Choroid plexus epithelial cell (primary cell): ENCODE data around the gene TMPRSS15.
"Not testable (repeated sequence)": the region's sequence is repeated elsewhere in the genome, so short reads cannot be mapped to it uniquely, and the experiment has no call there.

ENCODE experiments used
- DNase-seq: peaks from one replicate; pipeline ENCODE4 v3.0.0-alpha.2; 2010; ENCODE audit warnings: low read depth
- H3K4me3 ChIP-seq: 2 replicates; pipeline ENCODE4 v1.5.1; 2011; ENCODE audit warnings: low read depth, mild to moderate bottlenecking, control low read depth, low read length, moderate library complexity
- TF ChIP-seq, protein P1 (sequence below): conservative IDR thresholded peaks from 2 replicates; pipeline ENCODE4 v1.5.1; 2011; ENCODE audit warnings: low read depth, mild to moderate bottlenecking, control low read depth, inconsistent platforms, low read length, moderate library complexity

TMPRSS15 gene

DNA sequence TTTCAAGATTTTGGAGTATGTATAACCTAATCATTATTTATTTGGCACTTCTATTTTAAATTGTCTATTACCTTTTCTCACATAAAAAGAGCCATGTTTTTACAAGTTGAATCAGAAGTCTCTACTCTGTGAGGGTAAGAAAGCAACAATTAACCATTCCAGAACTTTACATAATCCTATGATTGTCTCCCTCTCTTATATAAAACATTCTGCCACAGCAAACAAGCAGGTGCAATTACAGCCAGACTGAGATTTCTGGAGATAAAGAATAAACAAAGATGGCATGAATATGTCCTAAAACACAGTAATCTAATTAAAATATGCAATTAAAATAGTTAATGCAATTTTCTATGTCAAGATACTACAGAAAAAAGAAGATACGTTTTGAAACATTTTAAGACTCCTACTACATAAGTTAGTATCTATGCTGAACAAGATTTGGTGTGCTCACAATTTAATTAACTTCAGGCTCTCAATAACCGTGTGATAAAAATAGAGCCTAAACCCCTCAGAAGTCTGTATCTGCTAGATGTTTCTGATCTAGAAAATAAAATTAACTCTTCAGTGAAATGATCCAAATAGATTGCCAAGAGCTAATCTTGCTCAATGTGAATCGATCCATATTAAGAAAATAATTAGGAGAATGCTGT lies 13.7 kb upstream of the TMPRSS15 start:
- TF ChIP-seq, protein P1, sequence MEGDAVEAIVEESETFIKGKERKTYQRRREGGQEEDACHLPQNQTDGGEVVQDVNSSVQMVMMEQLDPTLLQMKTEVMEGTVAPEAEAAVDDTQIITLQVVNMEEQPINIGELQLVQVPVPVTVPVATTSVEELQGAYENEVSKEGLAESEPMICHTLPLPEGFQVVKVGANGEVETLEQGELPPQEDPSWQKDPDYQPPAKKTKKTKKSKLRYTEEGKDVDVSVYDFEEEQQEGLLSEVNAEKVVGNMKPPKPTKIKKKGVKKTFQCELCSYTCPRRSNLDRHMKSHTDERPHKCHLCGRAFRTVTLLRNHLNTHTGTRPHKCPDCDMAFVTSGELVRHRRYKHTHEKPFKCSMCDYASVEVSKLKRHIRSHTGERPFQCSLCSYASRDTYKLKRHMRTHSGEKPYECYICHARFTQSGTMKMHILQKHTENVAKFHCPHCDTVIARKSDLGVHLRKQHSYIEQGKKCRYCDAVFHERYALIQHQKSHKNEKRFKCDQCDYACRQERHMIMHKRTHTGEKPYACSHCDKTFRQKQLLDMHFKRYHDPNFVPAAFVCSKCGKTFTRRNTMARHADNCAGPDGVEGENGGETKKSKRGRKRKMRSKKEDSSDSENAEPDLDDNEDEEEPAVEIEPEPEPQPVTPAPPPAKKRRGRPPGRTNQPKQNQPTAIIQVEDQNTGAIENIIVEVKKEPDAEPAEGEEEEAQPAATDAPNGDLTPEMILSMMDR: no peak
- H3K4me3 ChIP-seq: no peak overlapping the region
- no peak for DNase-seq

GRCh38 chr21:18411565-18411964 lies 8.0 kb upstream of the TMPRSS15 start:
- TF ChIP-seq, protein P1: no peak
- DNase-seq: no peak
- H3K4me3 ChIP-seq: no peak overlapping the region

DNA sequence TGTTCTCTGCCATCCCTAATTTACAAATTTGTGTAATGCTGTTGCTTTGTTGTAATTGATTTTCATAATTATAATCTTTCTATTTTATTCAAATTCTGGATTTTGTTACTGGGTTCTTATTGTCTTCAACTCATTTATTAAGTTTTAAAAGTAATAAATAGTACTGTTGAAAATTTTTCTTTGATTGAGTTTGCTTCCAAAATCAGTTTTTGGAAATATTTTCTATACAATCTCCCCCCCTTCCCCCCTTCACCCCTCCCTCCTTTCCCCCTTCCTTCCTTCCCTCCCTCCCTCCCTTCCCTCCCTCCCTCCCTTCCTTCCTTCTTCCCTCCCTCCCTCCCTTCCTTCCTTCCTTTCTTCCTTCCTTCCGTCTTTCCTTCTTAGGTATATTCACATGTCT lies 6.0 kb upstream of the TMPRSS15 start:
- H3K4me3 ChIP-seq: no peak overlapping the region
- TF ChIP-seq, protein P1: no peak
- no peak for DNase-seq

DNA sequence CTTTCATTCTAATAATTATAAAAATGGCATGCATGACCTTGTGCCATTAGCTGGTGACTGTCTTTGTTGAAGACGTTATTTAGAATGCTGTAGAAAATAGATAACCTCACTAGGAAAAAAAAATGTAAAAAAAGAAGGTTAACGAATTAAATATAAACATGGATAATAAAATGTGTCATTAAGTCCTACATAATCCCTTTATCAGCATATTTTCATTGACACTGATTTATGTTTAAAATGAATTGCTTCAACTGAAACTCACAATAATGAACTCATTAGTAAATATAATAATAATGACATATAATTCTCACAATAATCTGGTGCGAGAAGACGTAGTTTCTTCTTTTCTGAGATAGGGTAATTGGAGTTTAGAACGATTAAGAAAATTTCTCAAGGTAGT lies 4.7 kb downstream of the TMPRSS15 start:
- TF ChIP-seq, protein P1: no peak
- no peak for DNase-seq
- no peak overlapping the region for H3K4me3 ChIP-seq

DNA sequence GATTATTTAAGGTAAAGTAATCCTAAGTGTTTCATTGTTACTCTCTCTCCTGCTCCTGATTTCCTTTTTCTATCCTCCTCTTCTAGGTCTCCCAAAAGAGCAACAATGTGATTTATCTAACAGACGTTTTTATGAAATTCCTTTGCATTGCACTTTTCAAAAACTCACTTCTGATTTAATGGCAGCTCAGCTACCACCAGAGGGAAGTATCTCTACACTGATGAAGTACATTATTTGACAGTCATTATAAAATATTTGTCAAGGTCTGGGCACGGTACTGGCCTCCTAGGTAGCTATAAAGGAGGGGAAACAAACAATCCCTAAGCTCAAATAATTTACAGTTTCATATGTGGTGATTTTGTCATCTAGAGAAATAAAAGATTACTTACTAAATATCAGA lies 15.6 kb downstream of the TMPRSS15 start:
- no peak overlapping the region for H3K4me3 ChIP-seq
- TF ChIP-seq, protein P1: peak; percentile 3
- DNase-seq: no peak

GRCh38 chr21:18384771-18385170 lies 18.8 kb downstream of the TMPRSS15 start:
- TF ChIP-seq, protein P1: peak; percentile 64
- no peak overlapping the region for H3K4me3 ChIP-seq
- peak; percentile 60 for DNase-seq

DNA sequence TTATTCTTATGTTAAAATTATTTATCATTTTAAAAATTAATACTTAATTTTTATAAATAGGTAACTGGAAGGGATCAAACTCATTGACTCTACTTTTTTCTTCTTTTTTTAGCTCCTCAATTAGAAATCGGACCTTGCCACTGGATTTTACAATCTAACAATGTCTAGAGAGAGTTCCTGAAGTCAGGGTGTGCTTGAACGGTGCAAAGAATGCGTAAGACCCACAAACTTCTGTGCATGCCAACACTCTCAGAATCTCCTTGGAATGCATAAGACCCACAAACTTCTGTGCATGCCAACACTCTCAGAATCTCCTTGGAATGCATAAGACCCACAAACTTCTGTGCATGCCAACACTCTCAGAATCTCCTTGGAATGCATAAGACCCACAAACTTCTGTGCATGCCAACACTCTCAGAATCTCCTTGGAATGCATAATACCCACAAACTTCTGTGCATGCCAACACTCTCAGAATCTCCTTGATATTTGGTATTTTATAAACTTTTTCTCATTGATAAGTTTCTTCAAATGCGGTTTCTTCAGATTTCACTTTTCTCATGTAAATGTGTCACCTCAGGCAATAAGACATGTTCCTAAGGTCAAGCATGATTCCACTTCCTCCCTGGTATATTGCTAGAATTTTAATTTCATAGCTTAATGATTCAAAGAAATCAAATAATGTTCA lies 20.5 kb downstream of the TMPRSS15 start:
- not testable (repeated sequence) for H3K4me3 ChIP-seq, DNase-seq
